BE2C (cell line): ENCODE results near the gene DALRD3.

Experiments used
- DNase-seq: peaks from one replicate; pipeline ENCODE4 v3.0.0-alpha.2; 2020
- H3K27me3 ChIP-seq: fragments of 250-450 bp; sonication (Bioruptor Pico); 2 replicates; pipeline ENCODE4 v1.5.1; 2020; ENCODE audit warnings: mild to moderate bottlenecking
- H3K36me3 ChIP-seq: fragments of 250-450 bp; sonication (Bioruptor Pico); 2 replicates; pipeline ENCODE4 v1.5.1; 2020; ENCODE audit warnings: mild to moderate bottlenecking
- H3K4me1 ChIP-seq: fragments of 250-450 bp; sonication (Bioruptor Pico); 2 replicates; pipeline ENCODE4 v1.5.1; 2020
- H3K4me3 ChIP-seq: 2 replicates; pipeline ENCODE4 v1.5.1; 2011; ENCODE audit warnings: low read depth, low read length
- H3K9me3 ChIP-seq: fragments of 250-450 bp; sonication (Bioruptor Pico); 2 replicates; pipeline ENCODE4 v1.5.1; 2020
- TF ChIP-seq, protein P1 (sequence below): IDR thresholded peaks from 2 replicates; pipeline ENCODE4 v1.5.1; 2012; ENCODE audit warnings: mild to moderate bottlenecking, low read depth, low read length

The DALRD3 gene

GRCh38 chr3:49024449-49024848 is 6.1 kb upstream of the DALRD3 start:
- no peaks in the 10 kb centered on the region for H3K4me1 ChIP-seq
- TF ChIP-seq, protein P1, sequence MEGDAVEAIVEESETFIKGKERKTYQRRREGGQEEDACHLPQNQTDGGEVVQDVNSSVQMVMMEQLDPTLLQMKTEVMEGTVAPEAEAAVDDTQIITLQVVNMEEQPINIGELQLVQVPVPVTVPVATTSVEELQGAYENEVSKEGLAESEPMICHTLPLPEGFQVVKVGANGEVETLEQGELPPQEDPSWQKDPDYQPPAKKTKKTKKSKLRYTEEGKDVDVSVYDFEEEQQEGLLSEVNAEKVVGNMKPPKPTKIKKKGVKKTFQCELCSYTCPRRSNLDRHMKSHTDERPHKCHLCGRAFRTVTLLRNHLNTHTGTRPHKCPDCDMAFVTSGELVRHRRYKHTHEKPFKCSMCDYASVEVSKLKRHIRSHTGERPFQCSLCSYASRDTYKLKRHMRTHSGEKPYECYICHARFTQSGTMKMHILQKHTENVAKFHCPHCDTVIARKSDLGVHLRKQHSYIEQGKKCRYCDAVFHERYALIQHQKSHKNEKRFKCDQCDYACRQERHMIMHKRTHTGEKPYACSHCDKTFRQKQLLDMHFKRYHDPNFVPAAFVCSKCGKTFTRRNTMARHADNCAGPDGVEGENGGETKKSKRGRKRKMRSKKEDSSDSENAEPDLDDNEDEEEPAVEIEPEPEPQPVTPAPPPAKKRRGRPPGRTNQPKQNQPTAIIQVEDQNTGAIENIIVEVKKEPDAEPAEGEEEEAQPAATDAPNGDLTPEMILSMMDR: no peak

DNA sequence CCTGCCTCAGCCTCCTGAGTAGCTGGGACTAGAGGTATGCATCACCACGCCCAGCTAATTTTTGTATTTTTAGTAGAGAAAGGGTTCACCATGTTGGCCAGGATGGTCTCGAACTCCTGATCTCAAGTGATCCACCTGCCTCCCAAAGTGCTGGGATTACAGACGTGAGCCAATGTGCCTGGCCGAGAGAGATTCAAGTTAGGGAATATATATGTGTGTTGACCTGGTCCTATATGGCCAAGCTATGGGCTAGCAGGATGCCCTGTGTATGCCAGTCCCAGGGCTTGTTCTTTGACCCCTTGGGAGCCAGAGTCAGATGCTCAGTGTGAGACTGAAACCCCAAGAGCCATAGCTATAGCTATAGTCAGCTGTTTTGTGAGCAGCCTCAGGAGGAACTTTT is 5.4 kb upstream of the DALRD3 start:
- DNase-seq: no peak
- Histone ChIP-seq H3K4me1 (no peaks in the 10 kb centered on the region), H3K9me3 (no peaks in the 10 kb centered on the region), H3K4me3 (no peak overlapping the region), H3K27me3 (no peaks in the 10 kb centered on the region), H3K36me3 (peaks cover 34% of the 10 kb centered on the region)
- TF ChIP-seq, protein P1: no peak

More at GRCh38 chr3:49024449-49024848, 6.1 kb upstream of the DALRD3 start:
- Histone ChIP-seq H3K36me3 (peaks cover 34% of the 10 kb centered on the region), H3K27me3 (no peaks in the 10 kb centered on the region), H3K9me3 (no peaks in the 10 kb centered on the region), H3K4me3 (no peak overlapping the region)
- DNase-seq: no peak

DNA sequence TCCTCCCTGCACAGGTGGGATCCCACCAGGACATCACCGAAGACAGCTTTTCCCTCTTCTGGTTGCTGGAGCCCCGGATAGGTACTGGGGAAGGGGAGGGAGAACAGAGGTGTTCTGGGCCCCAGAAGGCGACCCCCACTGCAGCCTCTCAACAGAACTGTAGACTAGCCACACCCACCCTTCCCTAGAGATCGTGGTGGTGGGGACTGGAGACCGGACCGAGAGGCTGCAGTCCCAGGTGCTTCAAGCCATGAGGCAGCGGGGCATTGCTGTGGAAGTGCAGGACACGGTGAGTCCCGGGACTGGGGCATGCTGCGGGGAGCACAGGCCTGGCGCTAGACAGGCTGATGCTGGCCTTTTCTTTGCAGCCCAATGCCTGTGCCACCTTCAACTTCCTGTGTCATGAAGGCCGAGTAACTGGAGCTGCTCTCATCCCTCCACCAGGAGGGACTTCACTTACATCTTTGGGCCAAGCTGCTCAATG is 4.3 kb upstream of the DALRD3 start:
- no peaks in the 10 kb centered on the region for H3K27me3 ChIP-seq
- H3K4me3 ChIP-seq: peak overlapping the region; percentile 84
- no peak for DNase-seq
- TF ChIP-seq, protein P1: no peak
- no peaks in the 10 kb centered on the region for H3K4me1 ChIP-seq
- H3K36me3 ChIP-seq: peaks cover 28% of the 10 kb centered on the region
- H3K9me3 ChIP-seq: no peaks in the 10 kb centered on the region

DNA sequence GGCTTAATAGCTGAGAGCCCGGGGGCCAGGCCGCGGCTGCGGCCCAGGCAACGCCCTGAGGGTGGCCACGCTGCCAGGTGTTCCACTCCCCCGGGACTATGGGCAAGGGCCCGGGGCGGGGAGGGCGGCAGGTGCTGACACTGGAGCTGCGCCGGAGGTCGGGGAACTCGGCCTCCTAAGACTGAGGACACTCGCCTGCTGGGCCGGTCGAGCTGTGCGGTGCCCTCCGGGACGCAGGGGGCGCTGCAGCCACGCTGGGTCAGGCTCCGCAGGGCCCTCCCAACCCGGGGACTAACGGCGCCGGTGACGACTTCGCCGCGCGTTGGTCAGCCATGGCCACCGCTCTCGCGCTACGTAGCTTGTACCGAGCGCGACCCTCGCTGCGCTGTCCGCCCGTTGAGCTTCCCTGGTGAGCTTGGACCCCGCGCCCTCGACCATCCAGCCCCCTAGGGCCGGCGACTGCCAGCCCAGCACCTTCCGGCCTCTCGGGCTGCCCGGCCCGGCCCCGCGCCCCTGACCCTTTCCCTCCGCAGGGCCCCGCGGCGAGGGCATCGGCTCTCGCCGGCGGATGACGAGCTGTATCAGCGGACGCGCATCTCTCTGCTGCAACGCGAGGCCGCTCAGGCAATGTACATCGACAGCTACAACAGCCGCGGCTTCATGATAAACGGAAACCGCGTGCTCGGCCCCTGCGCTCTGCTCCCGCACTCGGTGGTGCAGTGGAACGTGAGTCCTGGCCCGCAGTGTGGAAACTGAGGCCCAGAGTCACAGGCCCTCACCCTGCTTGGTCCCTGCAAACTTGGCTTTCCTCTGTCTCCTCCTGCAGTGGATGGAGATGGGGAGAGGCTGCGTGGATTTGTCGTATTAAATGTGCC is 3.7 kb upstream of the DALRD3 start, which contains the start of gene NDUFAF3:
NDUFAF3 (plus strand) TSS at position 309 of the 875 bp plus-strand sequence; CDS start at position 333, 24 bp downstream.
- TF ChIP-seq, protein P1: peak; percentile 64
- Histone ChIP-seq H3K4me1 (no peaks in the 10 kb centered on the region), H3K27me3 (no peaks in the 10 kb centered on the region), H3K9me3 (no peaks in the 10 kb centered on the region), H3K36me3 (peaks cover 26% of the 10 kb centered on the region), H3K4me3 (peak within 1 kb of the TSS; percentile 84)
- peak; percentile 88 for DNase-seq

- TF ChIP-seq, protein P1: no peak
- Histone ChIP-seq H3K27me3 (no peaks in the 10 kb centered on the region), H3K4me3 (peak overlapping the region; percentile 84), H3K36me3 (peaks cover 26% of the 10 kb centered on the region), H3K9me3 (no peaks in the 10 kb centered on the region), H3K4me1 (no peaks in the 10 kb centered on the region)
- DNase-seq: peak; percentile 97
Observed at GRCh38 chr3:49021213-49021812, 2.9 kb upstream of the DALRD3 start.
